ENCODE results near the gene KBTBD6.
"Not testable (repeated sequence)": the region's sequence is repeated elsewhere in the genome, so short reads cannot be mapped to it uniquely, and the experiment has no call there.

KBTBD6 gene

GRCh38 chr13:41107104-41107571, 25.5 kb downstream of the KBTBD6 start:
- no peak for ATAC-seq
- DNase-seq (ENCODE audit: low spot score in 2 of 2) = no peak
- H3K9me3 Mint-ChIP-seq = no peaks in the 10 kb centered on the region
- H3K27ac Mint-ChIP-seq = no peak overlapping the region
- H3K4me3 Mint-ChIP-seq = no peak overlapping the region
- H3K4me1 Mint-ChIP-seq = no peaks in the 10 kb centered on the region
- H3K36me3 Mint-ChIP-seq = no peaks in the 10 kb centered on the region

- H3K4me1 Mint-ChIP-seq = no peaks in the 10 kb centered on the region
- ATAC-seq (no peak), DNase-seq (ENCODE audit: low spot score in 2 of 2) (no peak)
- H3K4me3 Mint-ChIP-seq = no peak overlapping the region
- no peaks in the 10 kb centered on the region for H3K9me3 Mint-ChIP-seq
- H3K36me3 Mint-ChIP-seq = no peaks in the 10 kb centered on the region
- H3K27ac Mint-ChIP-seq = no peak overlapping the region
Measured at GRCh38 chr13:41099986-41100385, 32.6 kb downstream of the KBTBD6 start.

- DNase-seq (ENCODE audit: low spot score in 2 of 2) (no peak), ATAC-seq (no peak)
- no peak overlapping the region for H3K27ac Mint-ChIP-seq
- H3K36me3 Mint-ChIP-seq = no peaks in the 10 kb centered on the region
- H3K4me3 Mint-ChIP-seq = no peak overlapping the region
- H3K4me1 Mint-ChIP-seq = no peaks in the 10 kb centered on the region
- no peaks in the 10 kb centered on the region for H3K9me3 Mint-ChIP-seq
Measured at GRCh38 chr13:41098761-41099160, 33.8 kb downstream of the KBTBD6 start.

- H3K4me3 Mint-ChIP-seq; H3K27ac Mint-ChIP-seq; DNase-seq (ENCODE audit: low spot score in 2 of 2); H3K36me3 Mint-ChIP-seq; ATAC-seq; H3K9me3 Mint-ChIP-seq; H3K4me1 Mint-ChIP-seq: not testable (repeated sequence)
Measured at GRCh38 chr13:41095681-41096080, 36.9 kb downstream of the KBTBD6 start.

- Mint-ChIP-seq H3K4me3 (no peak overlapping the region), H3K27ac (no peak overlapping the region), H3K4me1 (no peaks in the 10 kb centered on the region)
Measured at GRCh38 chr13:41085961-41086585, 46.5 kb downstream of the KBTBD6 start.

GRCh38 chr13:41079725-41080124, 52.9 kb downstream of the KBTBD6 start:
- no peak for DNase-seq (ENCODE audit: low spot score in 2 of 2)
- no peak overlapping the region for H3K27ac Mint-ChIP-seq
- H3K4me3 Mint-ChIP-seq = no peak overlapping the region
- no peaks in the 10 kb centered on the region for H3K9me3 Mint-ChIP-seq
- H3K4me1 Mint-ChIP-seq = no peaks in the 10 kb centered on the region
- H3K36me3 Mint-ChIP-seq = peaks cover 84% of the 10 kb centered on the region
- ATAC-seq = no peak

More at GRCh38 chr13:41085961-41086585, 46.5 kb downstream of the KBTBD6 start:
- no peaks in the 10 kb centered on the region for H3K9me3 Mint-ChIP-seq
- no peak for DNase-seq (ENCODE audit: low spot score in 2 of 2)
- ATAC-seq = no peak
- H3K36me3 Mint-ChIP-seq = peaks cover 23% of the 10 kb centered on the region
